ENCODE results near the gene PRDM12.

DNA sequence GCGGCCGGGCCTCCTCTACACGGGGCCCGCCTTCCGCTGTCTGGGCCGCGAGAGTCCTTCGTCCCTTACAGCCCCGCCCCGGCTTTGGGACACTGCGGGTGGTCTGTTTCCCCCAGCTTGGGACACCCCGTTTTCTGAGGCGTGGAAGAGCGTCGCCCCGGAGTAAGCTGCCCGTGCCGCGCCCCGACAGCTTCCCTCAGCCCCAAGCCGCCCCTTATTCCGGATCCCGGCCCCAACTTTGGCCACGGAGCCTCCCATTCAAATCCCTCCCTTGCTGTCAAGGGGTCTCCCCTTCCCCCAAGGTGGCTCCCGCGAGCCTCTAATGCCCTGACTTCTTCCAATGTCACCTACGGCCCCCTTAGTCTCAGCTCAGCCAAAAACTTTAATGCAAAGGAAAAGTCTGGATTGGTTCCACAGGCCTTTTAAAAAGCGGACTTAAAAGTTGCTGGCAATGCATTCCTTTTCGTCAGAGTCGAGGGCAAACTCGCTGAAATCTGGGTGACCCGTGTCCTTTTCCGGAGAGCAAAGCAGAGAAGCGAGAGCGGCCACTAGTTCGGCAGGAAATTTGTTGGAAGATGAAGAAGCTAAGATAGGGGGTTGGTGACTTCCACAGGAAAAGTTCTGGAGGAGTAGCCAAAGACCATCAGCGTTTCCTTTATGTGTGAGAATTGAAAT is 49.0 kb downstream of the PRDM12 start:
- TF ChIP-seq, protein P1, sequence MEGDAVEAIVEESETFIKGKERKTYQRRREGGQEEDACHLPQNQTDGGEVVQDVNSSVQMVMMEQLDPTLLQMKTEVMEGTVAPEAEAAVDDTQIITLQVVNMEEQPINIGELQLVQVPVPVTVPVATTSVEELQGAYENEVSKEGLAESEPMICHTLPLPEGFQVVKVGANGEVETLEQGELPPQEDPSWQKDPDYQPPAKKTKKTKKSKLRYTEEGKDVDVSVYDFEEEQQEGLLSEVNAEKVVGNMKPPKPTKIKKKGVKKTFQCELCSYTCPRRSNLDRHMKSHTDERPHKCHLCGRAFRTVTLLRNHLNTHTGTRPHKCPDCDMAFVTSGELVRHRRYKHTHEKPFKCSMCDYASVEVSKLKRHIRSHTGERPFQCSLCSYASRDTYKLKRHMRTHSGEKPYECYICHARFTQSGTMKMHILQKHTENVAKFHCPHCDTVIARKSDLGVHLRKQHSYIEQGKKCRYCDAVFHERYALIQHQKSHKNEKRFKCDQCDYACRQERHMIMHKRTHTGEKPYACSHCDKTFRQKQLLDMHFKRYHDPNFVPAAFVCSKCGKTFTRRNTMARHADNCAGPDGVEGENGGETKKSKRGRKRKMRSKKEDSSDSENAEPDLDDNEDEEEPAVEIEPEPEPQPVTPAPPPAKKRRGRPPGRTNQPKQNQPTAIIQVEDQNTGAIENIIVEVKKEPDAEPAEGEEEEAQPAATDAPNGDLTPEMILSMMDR (conservative IDR thresholded peaks at IDR 0.05) = no peak
- TF ChIP-seq ZFX (IDR thresholded peaks at IDR 0.05) = no peak
